H9 (cell line): ENCODE data around the gene TNC. TPM values are rescaled to one million over a fixed set of nuclear protein-coding genes. Genes with fewer than 3 reads are reported as not detected.

ENCODE experiments used
- DNase-seq: peaks from one replicate; pipeline ENCODE4 v3.0.0-alpha.2; 2017
- H2AFZ ChIP-seq: one replicate; pipeline ENCODE4 v1.6.1; 2013; ENCODE audit warnings: mild to moderate bottlenecking, low read length, control low read depth, moderate library complexity
- H2AK5ac ChIP-seq: 2 replicates; pipeline ENCODE4 v1.6.1; 2013; ENCODE audit warnings: low read length, control low read depth, mixed read lengths; ENCODE audit not compliant: insufficient read length
- H2BK120ac ChIP-seq: one replicate; pipeline ENCODE4 v1.6.1; 2013; ENCODE audit warnings: low read depth, mild to moderate bottlenecking, low read length, control low read depth, inconsistent platforms; ENCODE audit not compliant: poor library complexity, severe bottlenecking
- H2BK12ac ChIP-seq: 2 replicates; pipeline ENCODE4 v1.6.1; 2013; ENCODE audit warnings: low read length, control low read depth, mixed read lengths, low read depth; ENCODE audit not compliant: insufficient read length
- H2BK15ac ChIP-seq: 2 replicates; pipeline ENCODE4 v1.6.1; 2013; ENCODE audit warnings: low read depth, low read length, control low read depth
- H2BK20ac ChIP-seq: one replicate; pipeline ENCODE4 v1.6.1; 2013; ENCODE audit warnings: low read depth, mild to moderate bottlenecking, low read length, control low read depth, inconsistent platforms; ENCODE audit not compliant: poor library complexity, severe bottlenecking
- H2BK5ac ChIP-seq: 2 replicates; pipeline ENCODE4 v1.6.1; 2013; ENCODE audit warnings: low read length, control low read depth, mixed read lengths; ENCODE audit not compliant: insufficient read length
- H3K14ac ChIP-seq: 2 replicates; pipeline ENCODE4 v1.6.1; 2013; ENCODE audit warnings: low read length, control low read depth; ENCODE audit not compliant: insufficient read depth
- H3K18ac ChIP-seq: 2 replicates; pipeline ENCODE4 v1.6.1; 2013; ENCODE audit warnings: low read depth, mild to moderate bottlenecking, mixed read lengths, low read length, control low read depth; ENCODE audit not compliant: insufficient read length
- H3K23ac ChIP-seq: 2 replicates; pipeline ENCODE4 v1.6.1; 2013; ENCODE audit warnings: low read length, control low read depth, mixed read lengths, low read depth; ENCODE audit not compliant: insufficient read length
- H3K23me2 ChIP-seq: 2 replicates; pipeline ENCODE4 v1.6.1; 2013; ENCODE audit warnings: low read depth, mild to moderate bottlenecking, mixed read lengths, low read length, control low read depth; ENCODE audit not compliant: insufficient read length, poor library complexity, severe bottlenecking
- H3K27ac ChIP-seq: 2 replicates; pipeline ENCODE4 v1.5.1; 2013; ENCODE audit warnings: low read length, control low read depth, mixed read lengths, low read depth; ENCODE audit not compliant: insufficient read length
- H3K27me3 ChIP-seq: 2 replicates; pipeline ENCODE4 v1.6.1; 2013; ENCODE audit warnings: low read length, control low read depth, inconsistent platforms; ENCODE audit not compliant: insufficient read depth
- H3K4ac ChIP-seq: 2 replicates; pipeline ENCODE4 v1.6.1; 2013; ENCODE audit warnings: low read depth, mild to moderate bottlenecking, control low read depth, inconsistent platforms, low read length, moderate library complexity
- H3K4me1 ChIP-seq: 2 replicates; pipeline ENCODE4 v1.6.1; 2013; ENCODE audit warnings: low read length, control low read depth, inconsistent platforms; ENCODE audit not compliant: insufficient read depth
- H3K4me2 ChIP-seq: 2 replicates; pipeline ENCODE4 v1.6.1; 2013; ENCODE audit warnings: low read length, control low read depth, mixed read lengths; ENCODE audit not compliant: insufficient read length, insufficient read depth
- H3K56ac ChIP-seq: 2 replicates; pipeline ENCODE4 v1.6.1; 2013; ENCODE audit warnings: low read depth, mild to moderate bottlenecking, mixed read lengths, low read length, control low read depth; ENCODE audit not compliant: insufficient read length
- H3K79me1 ChIP-seq: 2 replicates; pipeline ENCODE4 v1.6.1; 2013; ENCODE audit warnings: low read depth, mild to moderate bottlenecking, moderate library complexity, low read length, control low read depth, inconsistent platforms; ENCODE audit not compliant: insufficient read depth, poor library complexity, severe bottlenecking
- H3K79me2 ChIP-seq: 2 replicates; pipeline ENCODE4 v1.6.1; 2013; ENCODE audit warnings: low read length, control low read depth, inconsistent platforms; ENCODE audit not compliant: insufficient read depth
- H3K9ac ChIP-seq: 2 replicates; pipeline ENCODE4 v1.6.1; 2013; ENCODE audit warnings: low read length, control low read depth, mixed read lengths; ENCODE audit not compliant: insufficient read length; ENCODE audit errors: extremely low read depth
- H3K9me3 ChIP-seq: one replicate; pipeline ENCODE4 v1.6.1; 2013; ENCODE audit warnings: low read depth, low read length, inconsistent platforms; ENCODE audit not compliant: control insufficient read depth
- H3T11ph ChIP-seq: one replicate; pipeline ENCODE4 v1.6.1; 2013; ENCODE audit warnings: mild to moderate bottlenecking, low read length, control low read depth, inconsistent platforms
- H4K20me1 ChIP-seq: one replicate; pipeline ENCODE4 v1.6.1; 2013; ENCODE audit not compliant: control insufficient read depth, insufficient read length, insufficient read depth
- H4K5ac ChIP-seq: 2 replicates; pipeline ENCODE4 v1.6.1; 2013; ENCODE audit warnings: low read depth, mild to moderate bottlenecking, mixed read lengths, low read length, control low read depth; ENCODE audit not compliant: insufficient read length
- H4K8ac ChIP-seq: replicated peaks from 2 replicates; pipeline ENCODE4 v1.6.1; 2013; ENCODE audit warnings: low read length, control low read depth, mixed read lengths, low read depth; ENCODE audit not compliant: insufficient read length
- H4K91ac ChIP-seq: 2 replicates; pipeline ENCODE4 v1.6.1; 2013; ENCODE audit warnings: low read depth, mild to moderate bottlenecking, moderate library complexity, mixed read lengths, low read length, control low read depth; ENCODE audit not compliant: insufficient read length
- H3K27ac Mint-ChIP-seq, 3 experiments: 2 replicates in 2 of 3; 3 replicates in 1 of 3; pipeline ENCODE4 v1.8.0; 2020 to 2021; ENCODE audit warnings: mixed read lengths in 3 of 3, mild to moderate bottlenecking in 1 of 3, moderate library complexity in 1 of 3
- H3K27me3 Mint-ChIP-seq: 2 replicates; pipeline ENCODE4 v1.8.0; 2021; ENCODE audit warnings: low read depth, mild to moderate bottlenecking, moderate library complexity, mixed read lengths
- H3K36me3 Mint-ChIP-seq, 3 experiments: 2 replicates in 2 of 3; 3 replicates in 1 of 3; pipeline ENCODE4 v1.8.0; 2020 to 2021; ENCODE audit warnings: low read depth in 3 of 3, mixed read lengths in 3 of 3; ENCODE audit not compliant: insufficient read depth in 1 of 3
- H3K4me1 Mint-ChIP-seq, 2 experiments: 2 replicates each; pipeline ENCODE4 v1.8.0; 2020; ENCODE audit warnings: mixed read lengths in 2 of 2
- H3K4me3 Mint-ChIP-seq, 2 experiments: 2 replicates in 1 of 2; 3 replicates in 1 of 2; pipeline ENCODE4 v1.8.0; 2020 to 2021; ENCODE audit warnings: mild to moderate bottlenecking in 2 of 2, mixed read lengths in 2 of 2, moderate library complexity in 1 of 2
- H3K9me3 Mint-ChIP-seq, 2 experiments: 2 replicates in 1 of 2; 3 replicates in 1 of 2; pipeline ENCODE4 v1.8.0; 2020; ENCODE audit warnings: mild to moderate bottlenecking in 2 of 2, mixed read lengths in 2 of 2, moderate library complexity in 1 of 2
- WGBS: extraction: QIAGEN DNeasy Blood & Tissue Kit; methylation state at CpG from one replicate; pipeline ENCODE4 v1.1.7; 2013; ENCODE audit warnings: missing lambda C conversion rate, low lambda C conversion rate, mixed read lengths; ENCODE audit not compliant: insufficient read length; ENCODE audit errors: extremely low coverage; 5-methylcytosine and 5-hydroxymethylcytosine counted together
- total RNA-seq: library from RNA; stranded (reverse); gene quantifications from 2 replicates; pipeline ENCODE4 v1.2.1, GENCODE V29; 2021
- TF ChIP-seq, protein P1 (sequence below): fragments of 200-600 bp; sonication (generic); conservative IDR thresholded peaks from 3 replicates; pipeline ENCODE4 v1.8.0; 2021; ENCODE audit warnings: antibody characterized with exemption, mild to moderate bottlenecking

TNC gene
- total RNA-seq, 1 experiment from 2014 or later, result 0.63 TPM

GRCh38 chr9:115116421-115117284, 1.3 kb downstream of the TNC start:
- no peaks in the 10 kb centered on the region for H3K9me3 ChIP-seq
- no peak overlapping the region for H3K9ac ChIP-seq
- no peak overlapping the region for H2BK12ac ChIP-seq
- WGBS, result no CpG with 5 or more reads among the region's 8 CpGs
- H3K4me1 ChIP-seq, result no peaks in the 10 kb centered on the region; the same call in 1 of the 2 replicates
- no peak overlapping the region for H3K4me2 ChIP-seq
- H3K23me2 ChIP-seq, result peaks cover 9% of the 10 kb centered on the region
- H3K4ac ChIP-seq, result no peak overlapping the region
- no peak for DNase-seq
- peaks cover 98% of the 10 kb centered on the region for H3K27me3 Mint-ChIP-seq
- H2AK5ac ChIP-seq, result no peak overlapping the region
- no peak overlapping the region for H2AFZ ChIP-seq
- no peak overlapping the region for H2BK5ac ChIP-seq
- H2BK20ac ChIP-seq, result no peak overlapping the region
- no peak overlapping the region for H2BK15ac ChIP-seq
- no peak overlapping the region for H3K56ac ChIP-seq
- no peak overlapping the region for H3K27ac Mint-ChIP-seq
- TF ChIP-seq, protein P1, sequence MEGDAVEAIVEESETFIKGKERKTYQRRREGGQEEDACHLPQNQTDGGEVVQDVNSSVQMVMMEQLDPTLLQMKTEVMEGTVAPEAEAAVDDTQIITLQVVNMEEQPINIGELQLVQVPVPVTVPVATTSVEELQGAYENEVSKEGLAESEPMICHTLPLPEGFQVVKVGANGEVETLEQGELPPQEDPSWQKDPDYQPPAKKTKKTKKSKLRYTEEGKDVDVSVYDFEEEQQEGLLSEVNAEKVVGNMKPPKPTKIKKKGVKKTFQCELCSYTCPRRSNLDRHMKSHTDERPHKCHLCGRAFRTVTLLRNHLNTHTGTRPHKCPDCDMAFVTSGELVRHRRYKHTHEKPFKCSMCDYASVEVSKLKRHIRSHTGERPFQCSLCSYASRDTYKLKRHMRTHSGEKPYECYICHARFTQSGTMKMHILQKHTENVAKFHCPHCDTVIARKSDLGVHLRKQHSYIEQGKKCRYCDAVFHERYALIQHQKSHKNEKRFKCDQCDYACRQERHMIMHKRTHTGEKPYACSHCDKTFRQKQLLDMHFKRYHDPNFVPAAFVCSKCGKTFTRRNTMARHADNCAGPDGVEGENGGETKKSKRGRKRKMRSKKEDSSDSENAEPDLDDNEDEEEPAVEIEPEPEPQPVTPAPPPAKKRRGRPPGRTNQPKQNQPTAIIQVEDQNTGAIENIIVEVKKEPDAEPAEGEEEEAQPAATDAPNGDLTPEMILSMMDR, result no peak
- no peaks in the 10 kb centered on the region for H3K79me1 ChIP-seq
- H3K4me3 Mint-ChIP-seq, result no peak overlapping the region
- H4K20me1 ChIP-seq, result no peaks in the 10 kb centered on the region
- H3T11ph ChIP-seq, result no peak overlapping the region
- no peak overlapping the region for H4K91ac ChIP-seq
- H3K27me3 ChIP-seq, result peaks cover 13% of the 10 kb centered on the region; the same call in 1 of the 2 replicates
- H2BK120ac ChIP-seq, result no peak overlapping the region
- H3K9me3 Mint-ChIP-seq, result no peaks in the 10 kb centered on the region; a peak in 1 of 5 replicates
- no peak overlapping the region for H3K27ac ChIP-seq
- H3K14ac ChIP-seq, result no peak overlapping the region
- H3K36me3 Mint-ChIP-seq, result no peaks in the 10 kb centered on the region; a peak in 1 of 7 replicates
- H3K23ac ChIP-seq, result no peak overlapping the region
- H3K79me2 ChIP-seq, result no peaks in the 10 kb centered on the region
- H3K18ac ChIP-seq, result no peak overlapping the region
- H4K5ac ChIP-seq, result no peak overlapping the region
- peaks cover 19 to 52% of the 10 kb centered on the region in 2 experiments for H3K4me1 Mint-ChIP-seq
- no peak overlapping the region for H4K8ac ChIP-seq
